ENCODE data around the gene SEMA3C. TPM values are rescaled to one million over a fixed set of nuclear protein-coding genes. Genes with fewer than 3 reads are reported as not detected.

Gene SEMA3C
- total RNA-seq, 1 donor from 2014 or later = not detected

GRCh38 chr7:80873140-80873539, 45.7 kb downstream of the SEMA3C start:
- no peaks in the 10 kb centered on the region for H3K36me3 Mint-ChIP-seq (ENCODE audit: low read depth)
- intact Hi-C loops (cut with micrococcal nuclease) = no loop called here
- no peaks in the 10 kb centered on the region for H3K4me1 Mint-ChIP-seq (ENCODE audit: low read depth)
- H3K27me3 Mint-ChIP-seq (ENCODE audit: insufficient read depth) = no peaks in the 10 kb centered on the region
- H3K27ac Mint-ChIP-seq = no peak overlapping the region
- H3K9me3 Mint-ChIP-seq = peaks cover 3% of the 10 kb centered on the region
- no peak for DNase-seq (ENCODE audit: low spot score)
- H3K4me3 Mint-ChIP-seq = no peak overlapping the region

DNA sequence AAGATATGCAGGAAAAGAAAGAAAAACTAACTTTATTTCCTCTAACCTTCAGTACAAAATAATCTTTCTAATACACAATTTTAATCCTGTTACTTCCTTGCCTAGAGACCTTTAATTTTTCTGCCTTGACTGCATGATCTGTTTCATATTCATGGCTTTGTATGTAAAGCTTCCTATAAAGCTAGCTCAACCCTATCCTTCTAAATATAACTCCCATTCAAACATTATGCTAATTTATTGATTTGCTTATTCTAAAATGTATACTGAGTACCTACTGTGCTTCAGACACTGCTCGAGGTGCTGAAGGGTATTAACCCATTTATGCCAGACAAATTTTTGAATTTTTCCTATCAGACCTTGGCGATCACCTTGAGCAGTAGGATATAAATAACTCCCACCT, 47.6 kb downstream of the SEMA3C start:
- Mint-ChIP-seq H3K27ac (no peak overlapping the region), H3K4me1 (ENCODE audit: low read depth) (no peaks in the 10 kb centered on the region), H3K4me3 (no peak overlapping the region), H3K9me3 (no peaks in the 10 kb centered on the region), H3K36me3 (ENCODE audit: low read depth) (no peaks in the 10 kb centered on the region), H3K27me3 (ENCODE audit: insufficient read depth) (no peaks in the 10 kb centered on the region)
- intact Hi-C loops (cut with micrococcal nuclease) = no loop called here
- no peak for DNase-seq (ENCODE audit: low spot score)

DNA sequence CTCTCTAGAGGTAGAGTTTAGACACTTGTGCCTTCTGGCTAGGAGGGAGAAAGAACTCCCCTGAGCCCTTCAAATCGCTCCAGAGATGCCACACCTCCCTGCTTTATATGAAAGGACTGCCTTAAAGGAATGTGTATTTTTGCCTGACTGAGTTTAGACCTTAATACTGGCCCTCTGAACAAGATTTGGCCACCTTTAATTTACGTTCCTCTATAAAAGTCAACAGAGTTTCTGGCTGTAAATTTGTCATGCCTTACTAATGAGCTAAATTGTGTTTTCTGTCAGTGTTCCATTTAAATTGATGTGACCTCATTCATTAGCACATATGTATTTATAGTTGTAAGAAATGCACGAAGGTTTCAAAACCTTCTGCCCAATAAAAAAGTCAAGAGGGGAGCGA, 48.0 kb downstream of the SEMA3C start:
- Mint-ChIP-seq H3K36me3 (ENCODE audit: low read depth) (no peaks in the 10 kb centered on the region), H3K4me3 (no peak overlapping the region), H3K9me3 (no peaks in the 10 kb centered on the region), H3K27ac (no peak overlapping the region), H3K27me3 (ENCODE audit: insufficient read depth) (no peaks in the 10 kb centered on the region), H3K4me1 (ENCODE audit: low read depth) (no peaks in the 10 kb centered on the region)
- intact Hi-C loops (cut with micrococcal nuclease) = no loop called here
- DNase-seq (ENCODE audit: low spot score) = no peak

DNA sequence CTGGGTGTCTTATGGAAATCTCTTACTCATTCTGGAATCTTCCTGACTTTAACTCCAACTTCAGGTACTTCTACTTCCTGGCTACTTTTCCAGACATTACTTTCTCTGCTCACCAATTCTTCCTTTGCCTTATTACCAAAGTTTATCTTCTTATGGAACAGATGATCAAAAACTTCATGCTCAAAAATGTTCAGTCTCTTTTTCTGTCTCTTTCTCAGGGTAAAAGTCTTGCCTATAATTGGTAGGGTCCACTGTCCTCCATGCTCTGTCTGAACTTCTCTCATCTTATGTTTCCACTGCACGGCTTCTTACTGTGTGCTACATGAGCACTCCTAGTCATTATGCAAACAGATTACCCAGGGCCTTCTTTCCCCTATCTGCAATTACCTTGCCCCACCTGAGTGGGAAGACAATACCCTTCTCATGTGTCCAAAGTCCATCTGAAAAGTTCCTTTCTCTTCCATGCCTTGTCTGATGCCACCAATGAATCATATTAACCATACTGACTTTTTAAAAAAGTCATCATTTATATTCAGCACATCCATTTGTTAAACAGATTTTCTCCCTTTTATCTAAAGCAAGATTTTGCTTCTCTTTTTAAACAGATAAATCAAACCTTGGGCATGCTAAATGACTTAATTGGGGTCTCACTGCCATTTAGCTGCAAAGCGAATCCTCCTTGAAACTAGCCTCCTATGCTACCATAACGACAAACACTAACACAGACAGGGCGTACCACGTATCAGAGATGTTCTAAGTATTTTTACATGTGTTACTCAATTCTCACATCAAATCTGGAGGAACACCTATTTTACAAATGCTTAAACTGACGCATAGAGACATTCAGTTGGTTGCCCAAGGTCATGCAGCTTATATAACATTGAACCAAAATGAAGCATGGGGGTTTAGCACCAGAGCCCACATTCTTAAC, 48.8 kb downstream of the SEMA3C start:
- H3K36me3 Mint-ChIP-seq (ENCODE audit: low read depth) = no peaks in the 10 kb centered on the region
- no peaks in the 10 kb centered on the region for H3K4me1 Mint-ChIP-seq (ENCODE audit: low read depth)
- no peak overlapping the region for H3K4me3 Mint-ChIP-seq
- H3K9me3 Mint-ChIP-seq = no peaks in the 10 kb centered on the region
- H3K27ac Mint-ChIP-seq = no peak overlapping the region
- intact Hi-C loops (cut with micrococcal nuclease) = no loop called here
- H3K27me3 Mint-ChIP-seq (ENCODE audit: insufficient read depth) = no peaks in the 10 kb centered on the region
- no peak for DNase-seq (ENCODE audit: low spot score)

GRCh38 chr7:80869106-80869784, 49.6 kb downstream of the SEMA3C start:
- Mint-ChIP-seq H3K9me3 (no peaks in the 10 kb centered on the region), H3K36me3 (ENCODE audit: low read depth) (no peaks in the 10 kb centered on the region), H3K4me3 (no peak overlapping the region), H3K4me1 (ENCODE audit: low read depth) (no peaks in the 10 kb centered on the region), H3K27me3 (ENCODE audit: insufficient read depth) (no peaks in the 10 kb centered on the region), H3K27ac (no peak overlapping the region)
- intact Hi-C loops (cut with micrococcal nuclease) = no loop called here
- no peak for DNase-seq (ENCODE audit: low spot score)

DNA sequence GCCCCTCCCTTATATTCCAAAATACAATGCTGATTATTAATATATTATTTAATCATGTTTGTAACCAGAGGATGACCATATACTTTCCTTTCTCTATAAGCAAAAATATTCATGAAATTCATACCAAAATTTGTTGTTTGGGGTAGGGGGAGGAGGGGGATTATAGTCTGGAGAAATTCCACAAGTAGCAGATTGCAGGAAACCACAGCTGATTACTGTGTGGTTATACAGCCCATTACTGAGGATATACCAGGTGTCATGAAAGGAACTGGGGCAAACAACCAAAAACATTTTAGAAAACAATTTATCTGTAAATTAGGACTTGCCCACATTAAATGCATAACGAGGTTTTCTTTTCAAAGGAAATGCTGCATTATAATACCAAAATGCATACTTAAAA, 50.3 kb downstream of the SEMA3C start:
- H3K9me3 Mint-ChIP-seq = no peaks in the 10 kb centered on the region
- DNase-seq (ENCODE audit: low spot score) = no peak
- no peaks in the 10 kb centered on the region for H3K36me3 Mint-ChIP-seq (ENCODE audit: low read depth)
- no peaks in the 10 kb centered on the region for H3K4me1 Mint-ChIP-seq (ENCODE audit: low read depth)
- H3K27me3 Mint-ChIP-seq (ENCODE audit: insufficient read depth) = no peaks in the 10 kb centered on the region
- intact Hi-C loops (cut with micrococcal nuclease) = no loop called here
- H3K4me3 Mint-ChIP-seq = no peak overlapping the region
- H3K27ac Mint-ChIP-seq = no peak overlapping the region

DNA sequence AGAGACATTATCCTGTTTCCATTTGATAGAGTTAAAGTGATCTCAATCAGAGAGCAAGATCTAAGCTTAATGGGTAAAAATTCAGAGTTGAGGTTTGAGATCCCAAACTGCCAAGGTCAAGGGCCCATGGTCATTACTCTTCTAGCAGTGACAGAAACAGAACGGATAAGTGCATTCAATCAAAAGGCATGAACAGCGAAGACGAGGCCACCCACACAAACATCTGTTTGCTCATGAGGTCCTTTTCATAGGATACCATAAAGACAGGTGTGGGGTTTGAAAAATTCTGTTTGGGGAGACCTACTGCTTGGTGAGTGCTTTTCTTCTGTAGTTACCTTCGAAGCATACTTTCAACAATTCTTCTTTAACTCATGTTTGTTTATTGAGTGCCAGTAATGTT, 58.3 kb downstream of the SEMA3C start:
- Mint-ChIP-seq H3K4me3 (no peak overlapping the region), H3K36me3 (ENCODE audit: low read depth) (no peaks in the 10 kb centered on the region), H3K4me1 (ENCODE audit: low read depth) (no peaks in the 10 kb centered on the region), H3K9me3 (no peaks in the 10 kb centered on the region), H3K27ac (no peak overlapping the region), H3K27me3 (ENCODE audit: insufficient read depth) (no peaks in the 10 kb centered on the region)
- intact Hi-C loops (cut with micrococcal nuclease) = no loop called here
- no peak for DNase-seq (ENCODE audit: low spot score)

GRCh38 chr7:80859272-80859970, 59.4 kb downstream of the SEMA3C start:
- no peak for DNase-seq (ENCODE audit: low spot score)
- H3K4me1 Mint-ChIP-seq (ENCODE audit: low read depth) = no peaks in the 10 kb centered on the region
- H3K4me3 Mint-ChIP-seq = no peak overlapping the region
- intact Hi-C loops (cut with micrococcal nuclease) = no loop called here
- H3K36me3 Mint-ChIP-seq (ENCODE audit: low read depth) = no peaks in the 10 kb centered on the region
- no peaks in the 10 kb centered on the region for H3K27me3 Mint-ChIP-seq (ENCODE audit: insufficient read depth)
- H3K9me3 Mint-ChIP-seq = no peaks in the 10 kb centered on the region
- H3K27ac Mint-ChIP-seq = no peak overlapping the region

- no peak overlapping the region for H3K27ac Mint-ChIP-seq
- no peaks in the 10 kb centered on the region for H3K27me3 Mint-ChIP-seq (ENCODE audit: insufficient read depth)
- no peak for DNase-seq (ENCODE audit: low spot score)
- intact Hi-C loops (cut with micrococcal nuclease) = no loop called here
- no peaks in the 10 kb centered on the region for H3K36me3 Mint-ChIP-seq (ENCODE audit: low read depth)
- H3K4me3 Mint-ChIP-seq = no peak overlapping the region
- no peaks in the 10 kb centered on the region for H3K4me1 Mint-ChIP-seq (ENCODE audit: low read depth)
- no peaks in the 10 kb centered on the region for H3K9me3 Mint-ChIP-seq
Measured at GRCh38 chr7:80858141-80858903, 60.5 kb downstream of the SEMA3C start.

DNA sequence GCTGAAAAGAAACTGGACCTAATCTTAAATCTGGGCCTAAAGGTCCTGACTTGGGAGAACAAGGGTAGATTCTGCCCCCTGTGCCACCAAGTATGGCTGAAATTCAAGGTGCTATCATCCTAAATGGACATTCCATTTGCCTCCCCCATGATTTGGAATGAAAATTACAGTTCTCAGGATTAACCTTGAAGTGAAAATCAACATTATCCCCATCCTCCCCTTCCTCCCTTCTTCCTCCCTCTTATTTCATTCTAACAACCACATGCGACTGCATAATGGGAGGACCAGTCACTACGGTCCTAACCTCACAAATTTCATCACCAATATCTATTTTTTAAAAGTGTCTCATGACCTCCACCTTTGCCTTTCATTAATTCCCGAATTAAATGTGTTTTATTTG, 62.1 kb downstream of the SEMA3C start:
- Mint-ChIP-seq H3K36me3 (ENCODE audit: low read depth) (no peaks in the 10 kb centered on the region), H3K9me3 (no peaks in the 10 kb centered on the region), H3K27me3 (ENCODE audit: insufficient read depth) (no peaks in the 10 kb centered on the region), H3K4me3 (no peak overlapping the region), H3K4me1 (ENCODE audit: low read depth) (no peaks in the 10 kb centered on the region), H3K27ac (no peak overlapping the region)
- intact Hi-C loops (cut with micrococcal nuclease) = no loop called here
- DNase-seq (ENCODE audit: low spot score) = no peak

DNA sequence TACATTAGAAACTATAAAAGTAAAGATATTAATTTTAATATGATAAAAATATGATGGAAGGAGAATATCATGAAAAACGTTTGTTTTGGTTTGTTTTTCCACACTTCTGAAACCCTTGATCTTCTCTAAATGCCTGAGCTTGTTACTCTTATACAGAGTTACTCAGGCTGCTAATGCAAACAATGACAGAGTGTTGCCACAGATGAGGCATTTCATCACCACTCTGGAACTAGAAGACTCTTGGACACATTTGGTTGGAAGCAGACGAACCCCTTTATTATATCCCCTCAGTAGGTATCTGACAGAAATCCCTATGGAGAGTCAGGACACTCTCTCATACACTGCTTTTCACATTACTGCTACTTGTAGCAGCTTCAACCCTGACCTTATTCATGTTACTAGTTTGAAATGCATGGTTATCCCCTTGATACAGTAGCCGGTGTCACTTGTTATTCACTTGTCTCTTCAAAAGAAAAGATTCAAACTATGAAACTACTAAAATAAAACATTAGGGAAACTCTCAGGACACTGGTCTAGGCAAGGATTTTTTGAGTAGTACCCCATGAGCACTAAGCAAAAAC, 66.9 kb downstream of the SEMA3C start:
- intact Hi-C loops (cut with micrococcal nuclease) = no loop called here
- Mint-ChIP-seq H3K9me3 (no peaks in the 10 kb centered on the region), H3K36me3 (ENCODE audit: low read depth) (no peaks in the 10 kb centered on the region), H3K27ac (no peak overlapping the region), H3K4me3 (no peak overlapping the region), H3K27me3 (ENCODE audit: insufficient read depth) (no peaks in the 10 kb centered on the region), H3K4me1 (ENCODE audit: low read depth) (no peaks in the 10 kb centered on the region)
- no peak for DNase-seq (ENCODE audit: low spot score)

DNA sequence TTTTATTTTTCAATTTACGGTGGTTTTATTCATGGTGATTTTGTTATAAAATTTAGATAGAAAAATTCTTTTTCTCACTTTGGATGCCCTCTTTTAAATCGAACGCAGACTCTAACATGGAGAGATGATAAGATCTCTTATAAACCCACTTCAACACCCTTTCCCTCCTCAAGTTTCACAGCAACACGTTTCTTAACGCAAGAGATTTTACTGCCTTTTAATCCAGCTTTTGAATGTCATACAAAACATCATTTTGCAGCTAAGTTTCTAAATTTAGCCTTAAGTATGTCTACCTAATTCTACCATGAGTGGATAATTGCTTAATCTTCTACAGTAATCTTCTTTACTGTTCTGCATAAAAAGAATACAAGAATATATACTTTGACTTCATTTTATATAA, 70.0 kb downstream of the SEMA3C start:
- H3K27ac Mint-ChIP-seq = no peak overlapping the region
- intact Hi-C loops (cut with micrococcal nuclease) = no loop called here
- no peak overlapping the region for H3K4me3 Mint-ChIP-seq
- H3K36me3 Mint-ChIP-seq (ENCODE audit: low read depth) = no peaks in the 10 kb centered on the region
- no peak for DNase-seq (ENCODE audit: low spot score)
- H3K27me3 Mint-ChIP-seq (ENCODE audit: insufficient read depth) = no peaks in the 10 kb centered on the region
- H3K9me3 Mint-ChIP-seq = no peaks in the 10 kb centered on the region
- no peaks in the 10 kb centered on the region for H3K4me1 Mint-ChIP-seq (ENCODE audit: low read depth)

All from activated T-helper 1 cell treated with anti-CD3 and anti-CD28 coated beads, Interleukin-12 subunit alpha, Interleukin-12 subunit beta, Interleukin-2, Interleukin-4 antibody, amounts not matched to agents 30 ng/mL and 10 ng/mL and 1 ng/mL, durations not matched to agents 14 hours and 24 hours and 36 hours (primary cell).